HG03280 (cell line): ENCODE data around the gene LINS1.

Source experiments
- ATAC-seq: cut with Tn5 transposase; IDR thresholded peaks from one replicate; pipeline ENCODE4 v1.9.1; 2021; ENCODE audit warnings: mild to moderate bottlenecking, moderate library complexity; ENCODE audit not compliant: unreplicated experiment

The LINS1 gene

GRCh38 chr15:100602064-100602822, at the start of gene LINS1, which contains the start of gene ASB7:
Gene LINS1 (minus strand): TSS chr15:100602184. CDS start chr15:100580842, 21,342 bp downstream.
Gene ASB7 (plus strand): TSS chr15:100602589. CDS start chr15:100612217, 9,628 bp downstream.
- ATAC-seq = peak; percentile 90

GRCh38 chr15:100651253-100651652, 49.3 kb upstream of the LINS1 start:
- ATAC-seq = no peak

- no peak for ATAC-seq
These were observed 48.7 kb upstream of the LINS1 start for GRCh38 chr15:100650685-100651084.

GRCh38 chr15:100648951-100649350, 47.0 kb upstream of the LINS1 start:
- no peak for ATAC-seq

- no peak for ATAC-seq
These were observed 43.7 kb upstream of the LINS1 start for GRCh38 chr15:100645671-100646070.

- ATAC-seq = no peak
These were observed 41.0 kb upstream of the LINS1 start for GRCh38 chr15:100642950-100643338.

- ATAC-seq = no peak
These were observed 40.4 kb upstream of the LINS1 start for GRCh38 chr15:100642213-100642949.

- ATAC-seq = no peak
These were observed 36.3 kb upstream of the LINS1 start for GRCh38 chr15:100638177-100638730.

- ATAC-seq = no peak
These were observed 33.6 kb upstream of the LINS1 start for GRCh38 chr15:100635406-100636071.

- ATAC-seq = no peak
These were observed 31.7 kb upstream of the LINS1 start for GRCh38 chr15:100633763-100634075.

- no peak for ATAC-seq
These were observed 29.8 kb upstream of the LINS1 start for GRCh38 chr15:100631831-100632230.

GRCh38 chr15:100628746-100629145, 26.8 kb upstream of the LINS1 start:
- ATAC-seq = no peak

- ATAC-seq = peak; percentile 82
These were observed 25.9 kb upstream of the LINS1 start for GRCh38 chr15:100627789-100628395.

GRCh38 chr15:100623301-100623700, 21.3 kb upstream of the LINS1 start:
- no peak for ATAC-seq

- ATAC-seq = no peak
These were observed 14.7 kb upstream of the LINS1 start for GRCh38 chr15:100616700-100617099.

GRCh38 chr15:100615801-100616200, 13.8 kb upstream of the LINS1 start:
- ATAC-seq = no peak

- ATAC-seq = no peak
These were observed 12.9 kb upstream of the LINS1 start for GRCh38 chr15:100614918-100615317.

GRCh38 chr15:100614336-100614735, 12.4 kb upstream of the LINS1 start:
- ATAC-seq = no peak

GRCh38 chr15:100613208-100613607, 11.2 kb upstream of the LINS1 start:
- no peak for ATAC-seq

GRCh38 chr15:100612539-100612938, 10.6 kb upstream of the LINS1 start:
- no peak for ATAC-seq

- ATAC-seq = peak; percentile 41
These were observed 924 bp upstream of the LINS1 start for GRCh38 chr15:100602823-100603393.
